GM18507 (cell line): Measurements from ENCODE around the gene LYRM4.

Experiments
- DNase-seq: peaks from one replicate; pipeline ENCODE4 v3.0.0; 2011; ENCODE audit warnings: low read depth; ENCODE audit not compliant: insufficient read length; ENCODE audit errors: extremely low spot score
- FAIRE-seq: peaks from 2 replicates; lab custom pipeline; 2011; peaks lifted over from hg19 to GRCh38; lab: Jason Lieb, UNC

The LYRM4 gene

DNA sequence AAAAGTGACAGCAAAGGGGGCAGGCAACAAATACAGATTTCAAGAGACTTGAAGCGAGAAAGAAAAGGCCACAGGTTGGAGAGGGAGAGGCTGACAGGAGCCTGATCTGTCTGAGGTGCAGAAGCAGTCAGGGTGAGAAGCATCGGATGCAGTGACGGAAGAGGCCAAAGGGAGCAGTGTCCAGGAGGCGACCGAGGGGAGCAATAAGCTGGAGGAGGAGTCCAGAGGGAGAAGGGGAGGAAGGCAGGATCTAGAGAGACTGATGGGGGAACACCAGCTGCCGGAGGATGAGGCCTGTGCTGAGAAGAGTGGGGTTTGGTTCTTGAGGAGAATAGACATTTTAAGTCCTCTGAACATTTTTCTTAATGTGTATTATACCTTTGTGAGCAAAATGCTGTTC lies 24.3 kb upstream of the LYRM4 start:
- FAIRE-seq (no peak), DNase-seq (no peak)

GRCh38 chr6:5282191-5282623 lies 21.5 kb upstream of the LYRM4 start:
- FAIRE-seq (no peak), DNase-seq (no peak)

- DNase-seq (no peak), FAIRE-seq (no peak)
These were observed 20.2 kb upstream of the LYRM4 start for GRCh38 chr6:5280920-5281319.

DNA sequence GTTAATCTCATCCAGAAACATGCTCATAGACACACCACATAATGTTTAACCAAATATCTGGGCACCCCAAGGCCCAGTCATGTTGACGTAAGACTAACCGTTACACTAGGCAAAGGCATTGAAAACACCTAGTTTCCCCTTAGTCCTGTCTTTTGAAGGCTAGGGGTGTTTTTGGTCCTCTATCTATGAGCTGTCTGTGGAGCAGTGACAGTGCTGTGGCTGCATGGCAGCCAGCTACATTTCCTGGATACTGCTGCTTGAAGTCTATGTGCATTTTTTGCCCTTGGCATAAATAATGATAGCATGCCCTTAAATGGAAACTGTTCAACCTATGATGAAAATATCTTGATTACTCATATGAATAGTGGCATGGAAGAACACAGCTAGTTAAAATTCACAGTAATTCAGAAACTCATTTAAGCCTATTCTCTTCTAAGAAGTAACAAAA lies 19.2 kb upstream of the LYRM4 start:
- FAIRE-seq (peak; percentile 67), DNase-seq (no peak)

GRCh38 chr6:5278565-5279120 lies 17.9 kb upstream of the LYRM4 start:
- FAIRE-seq (peak; percentile 65), DNase-seq (no peak)

DNA sequence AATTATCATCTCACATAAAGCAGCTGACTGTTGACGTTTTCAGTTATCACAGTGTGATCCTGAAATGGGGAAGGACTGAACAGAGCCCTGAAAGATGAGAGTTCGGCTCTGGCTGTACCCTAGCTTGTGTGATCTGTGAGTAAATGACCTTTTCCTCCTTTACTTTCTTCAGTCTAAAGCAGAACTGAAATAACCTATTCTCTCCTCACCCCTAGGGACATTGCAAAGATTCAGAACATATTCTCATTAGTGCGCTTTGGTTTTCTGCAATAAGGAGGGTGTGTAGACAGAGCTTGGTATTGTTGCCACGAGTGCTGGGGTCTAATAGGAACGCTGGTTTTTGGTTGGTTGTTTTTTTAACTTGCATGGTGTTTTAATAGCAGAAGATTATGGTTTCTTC lies 17.3 kb upstream of the LYRM4 start:
- FAIRE-seq, result peak; percentile 70
- DNase-seq, result no peak

GRCh38 chr6:5277589-5277988 lies 16.8 kb upstream of the LYRM4 start:
- no peak for DNase-seq
- no peak for FAIRE-seq

GRCh38 chr6:5276581-5276980 lies 15.8 kb upstream of the LYRM4 start:
- no peak for FAIRE-seq
- no peak for DNase-seq

- no peak for FAIRE-seq
- DNase-seq, result no peak
These were observed 14.7 kb upstream of the LYRM4 start for GRCh38 chr6:5275497-5275896.

- no peak for FAIRE-seq
- DNase-seq, result no peak
These were observed 13.5 kb upstream of the LYRM4 start for GRCh38 chr6:5274231-5274630.

- no peak for DNase-seq
These were observed 11.2 kb upstream of the LYRM4 start for GRCh38 chr6:5271926-5272325.

GRCh38 chr6:5270093-5270680 lies 9.4 kb upstream of the LYRM4 start:
- DNase-seq (no peak), FAIRE-seq (no peak)

More at GRCh38 chr6:5271926-5272325, 11.2 kb upstream of the LYRM4 start:
- no peak for FAIRE-seq

GRCh38 chr6:5266423-5266822 lies 5.7 kb upstream of the LYRM4 start:
- DNase-seq, result no peak
- FAIRE-seq, result no peak

GRCh38 chr6:5261545-5262109 lies 877 bp upstream of the LYRM4 start:
- DNase-seq (no peak), FAIRE-seq (peak; percentile 44)

DNA sequence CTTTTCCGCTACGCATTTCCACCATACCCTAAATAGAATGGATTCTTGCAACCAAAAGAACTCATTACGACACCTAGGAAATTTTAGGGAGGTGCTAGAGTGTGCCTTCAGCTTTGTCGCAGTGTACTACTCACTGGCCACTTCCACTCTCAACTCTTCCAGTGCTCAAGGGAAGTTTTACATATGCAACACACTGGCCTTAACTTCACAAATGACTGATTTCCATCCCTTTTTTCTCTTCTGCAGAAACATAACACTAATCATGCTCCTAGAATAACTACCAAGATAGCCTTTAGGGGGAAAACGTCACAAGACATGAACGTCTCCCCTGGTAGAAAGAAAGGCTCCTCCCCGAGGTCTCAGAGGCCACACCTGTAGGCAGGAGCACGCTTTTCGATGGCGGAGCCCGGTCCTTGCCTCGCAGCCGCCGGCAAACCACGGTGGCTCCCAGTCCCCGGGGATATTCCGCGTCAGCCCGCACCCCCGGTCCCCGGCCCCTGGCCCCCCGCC lies 584 bp downstream of the LYRM4 start:
- DNase-seq, result peak; percentile 58
- peak; percentile 91 for FAIRE-seq

- DNase-seq (no peak), FAIRE-seq (no peak)
These were observed 1.3 kb downstream of the LYRM4 start for GRCh38 chr6:5259428-5259827.

- DNase-seq, result no peak
These were observed 3.4 kb downstream of the LYRM4 start for GRCh38 chr6:5257400-5257799.

GRCh38 chr6:5256952-5257351 lies 3.8 kb downstream of the LYRM4 start:
- FAIRE-seq (no peak), DNase-seq (no peak)

More at GRCh38 chr6:5257400-5257799, 3.4 kb downstream of the LYRM4 start:
- no peak for FAIRE-seq

DNA sequence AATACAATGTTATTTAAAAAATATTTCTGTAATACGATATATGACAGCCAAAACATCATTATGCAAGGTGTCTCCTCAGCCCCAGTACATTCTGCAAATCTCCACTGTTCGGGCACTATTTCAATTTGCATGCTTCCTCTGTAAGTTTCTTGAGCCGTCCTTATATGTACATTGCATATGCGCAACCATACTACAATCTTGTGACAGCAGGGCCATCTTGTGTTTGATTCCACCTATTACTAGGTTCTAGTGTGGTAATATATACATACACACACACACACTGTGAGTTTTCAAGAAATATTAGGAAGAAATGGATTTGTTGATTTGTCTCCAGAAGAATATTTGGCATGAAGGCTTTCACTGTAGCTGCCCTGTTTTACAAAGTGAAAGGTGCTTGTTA lies 9.8 kb downstream of the LYRM4 start:
- no peak for DNase-seq

GRCh38 chr6:5250451-5250850 lies 10.3 kb downstream of the LYRM4 start:
- DNase-seq, result no peak
- no peak for FAIRE-seq

More for the DNA sequence above, 9.8 kb downstream of the LYRM4 start:
- FAIRE-seq, result no peak
